Measurements from ENCODE around the gene NRTN.

- TF ChIP-seq CTCF (conservative IDR thresholded peaks at IDR 0.05) (no peak), EZH2 (IDR thresholded peaks at IDR 0.05; ENCODE audit: low read depth) (no peak)
Observed at GRCh38 chr19:5799247-5800241, 5.3 kb upstream of the NRTN start.
